Left lung (tissue), 10 donors: ENCODE results near the gene ARID1A. TPM values are rescaled to one million over a fixed set of nuclear protein-coding genes. Genes with fewer than 3 reads are reported as not detected.

ENCODE experiments used
- ATAC-seq: fragments of 200-7000 bp; cut with Tn5 transposase; one replicate; pipeline ENCODE4 v1.9.1; 2020; ENCODE audit warnings: moderate library complexity
- DNase-seq, 4 donors: peaks; one replicate each; pipeline ENCODE4 v3.0.0-alpha.2; 2013 to 2020
- H3K27ac ChIP-seq, 2 donors: fragments of 200-600 bp; sonication (generic) in 1 of 2; one replicate each; pipeline versions ENCODE4 v1.5.0 to v1.8.0; 2020 to 2021
- H3K27me3 ChIP-seq, 2 donors: fragments of 200-600 bp; sonication (generic) in 1 of 2; one replicate each; pipeline versions ENCODE4 v1.5.0 to v1.8.0; 2020 to 2021
- H3K36me3 ChIP-seq, 2 donors: fragments of 200-600 bp; sonication (generic) in 1 of 2; one replicate each; pipeline versions ENCODE4 v1.5.0 to v1.8.0; 2020 to 2021
- H3K4me1 ChIP-seq, 2 donors: fragments of 200-600 bp; one replicate each; pipeline ENCODE4 v1.8.0; 2021
- H3K4me3 ChIP-seq, 2 donors: fragments of 200-600 bp; sonication (generic) in 1 of 2; one replicate each; pipeline versions ENCODE4 v1.5.0 to v1.8.0; 2020 to 2021; ENCODE audit warnings: mild to moderate bottlenecking in 1 of 2
- H3K9me3 ChIP-seq, 2 donors: fragments of 200-600 bp; sonication (generic) in 1 of 2; one replicate each; pipeline versions ENCODE4 v1.5.0 to v1.8.0; 2020 to 2021
- intact Hi-C, 2 donors: fragments of 100-400 bp; cut with DNase I; formaldehyde crosslinking; loops; one replicate each; pipeline versions ENCODE4 v1.11.2 to v1.14.2; 2022
- polyA plus RNA-seq, 6 donors: library from polyadenylated mRNA; unstranded; fragments of 120-200 nt; gene quantifications; one replicate each; pipeline ENCODE4 v1.2.1, GENCODE V29; 2013; ENCODE audit not compliant: insufficient read length in 6 of 6
- total RNA-seq, 2 donors: library from RNA; stranded (reverse); fragmentation: NEBNext Ultra II Directional; extraction: Animal tissue kit (Norgen Biotek cat#: 25700); gene quantifications; one replicate each; pipeline ENCODE4 v1.2.1, GENCODE V29; 2021
- TF ChIP-seq, protein P1 (sequence below), 2 donors: fragments of 200-600 bp; sonication (generic) in 1 of 2; IDR thresholded peaks; one replicate each; pipeline versions ENCODE4 v1.5.0 to v1.8.0; 2021; ENCODE audit warnings: antibody characterized with exemption in 2 of 2
- donor health status: DM: no; HTN: yes; CAD: no.
- donor health status: DM: no; HTN: no; CAD: no.

ARID1A gene
- total and polyA plus RNA-seq, 8 donors: 65.5 to 106 (median 97.0) TPM

DNA sequence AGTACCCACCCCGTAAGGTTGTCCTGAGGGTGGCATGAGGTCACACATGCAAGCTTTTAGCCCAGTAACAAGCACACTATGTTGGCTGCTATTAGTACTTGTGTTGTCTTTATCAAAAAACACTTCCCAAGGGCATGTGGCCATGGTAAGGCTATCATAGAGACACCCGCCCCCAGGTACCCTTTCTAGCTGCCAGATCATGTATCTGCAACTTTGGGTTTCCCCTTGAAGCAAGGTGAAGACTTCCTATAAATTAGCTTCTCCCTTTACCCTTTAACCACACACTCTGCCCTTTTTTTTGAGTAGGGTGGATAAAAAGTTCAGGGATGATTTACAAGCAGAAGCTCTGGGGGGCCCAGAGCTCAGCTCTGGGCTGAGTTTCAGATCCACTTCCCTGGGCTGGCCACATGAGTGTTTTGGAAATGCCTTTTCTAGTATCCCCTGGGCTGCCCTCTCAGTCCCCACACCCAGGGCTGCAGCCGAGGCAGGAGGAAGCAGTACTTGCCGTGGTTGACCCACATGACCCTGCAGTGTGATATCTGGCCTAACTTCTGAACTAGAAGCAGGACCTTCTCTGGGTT is 132.7 kb downstream of the ARID1A start:
- Histone ChIP-seq H3K27ac (peak overlapping the region; percentile 13 to 75), H3K9me3 (no peaks in the 10 kb centered on the region), H3K36me3 (peaks cover 0 to 18% of the 10 kb centered on the region in 2 donors), H3K27me3 (no peaks in the 10 kb centered on the region), H3K4me3 (peak overlapping the region in 1 of 2 donors; percentile 65), H3K4me1 (peaks cover 14 to 73% of the 10 kb centered on the region in 2 donors)
- DNase-seq: peak in 2 of 4 donors; percentile 71 to 84
- TF ChIP-seq, protein P1, sequence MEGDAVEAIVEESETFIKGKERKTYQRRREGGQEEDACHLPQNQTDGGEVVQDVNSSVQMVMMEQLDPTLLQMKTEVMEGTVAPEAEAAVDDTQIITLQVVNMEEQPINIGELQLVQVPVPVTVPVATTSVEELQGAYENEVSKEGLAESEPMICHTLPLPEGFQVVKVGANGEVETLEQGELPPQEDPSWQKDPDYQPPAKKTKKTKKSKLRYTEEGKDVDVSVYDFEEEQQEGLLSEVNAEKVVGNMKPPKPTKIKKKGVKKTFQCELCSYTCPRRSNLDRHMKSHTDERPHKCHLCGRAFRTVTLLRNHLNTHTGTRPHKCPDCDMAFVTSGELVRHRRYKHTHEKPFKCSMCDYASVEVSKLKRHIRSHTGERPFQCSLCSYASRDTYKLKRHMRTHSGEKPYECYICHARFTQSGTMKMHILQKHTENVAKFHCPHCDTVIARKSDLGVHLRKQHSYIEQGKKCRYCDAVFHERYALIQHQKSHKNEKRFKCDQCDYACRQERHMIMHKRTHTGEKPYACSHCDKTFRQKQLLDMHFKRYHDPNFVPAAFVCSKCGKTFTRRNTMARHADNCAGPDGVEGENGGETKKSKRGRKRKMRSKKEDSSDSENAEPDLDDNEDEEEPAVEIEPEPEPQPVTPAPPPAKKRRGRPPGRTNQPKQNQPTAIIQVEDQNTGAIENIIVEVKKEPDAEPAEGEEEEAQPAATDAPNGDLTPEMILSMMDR (IDR thresholded peaks at IDR 0.05): no peak
- peak; percentile 33 for ATAC-seq
- intact Hi-C loops: no loop called here

- no peak for ATAC-seq
- Histone ChIP-seq H3K36me3 (peaks cover 0 to 27% of the 10 kb centered on the region in 2 donors), H3K27me3 (no peaks in the 10 kb centered on the region), H3K4me3 (peak overlapping the region in 1 of 2 donors; percentile 65), H3K4me1 (peaks cover 14 to 81% of the 10 kb centered on the region in 2 donors), H3K27ac (peak overlapping the region; percentile 13 to 75), H3K9me3 (no peaks in the 10 kb centered on the region)
- TF ChIP-seq, protein P1 (IDR thresholded peaks at IDR 0.05): no peak
- intact Hi-C loops: no loop called here
- DNase-seq: no peak
These were observed 133.5 kb downstream of the ARID1A start for GRCh38 chr1:26829184-26829911.

GRCh38 chr1:26831059-26831458 is 135.2 kb downstream of the ARID1A start:
- H3K27ac ChIP-seq: peak overlapping the region in 1 of 2 donors; percentile 85

More at GRCh38 chr1:26831059-26831458, 135.2 kb downstream of the ARID1A start:
- H3K4me1 ChIP-seq: peaks cover 12 to 79% of the 10 kb centered on the region in 2 donors
- DNase-seq: no peak
- H3K4me3 ChIP-seq: no peak overlapping the region
- H3K36me3 ChIP-seq: peaks cover 0 to 44% of the 10 kb centered on the region in 2 donors
- no peak for ATAC-seq
- no peaks in the 10 kb centered on the region for H3K9me3 ChIP-seq
- intact Hi-C loops: no loop called here
- H3K27me3 ChIP-seq: no peaks in the 10 kb centered on the region
- TF ChIP-seq, protein P1 (IDR thresholded peaks at IDR 0.05): no peak

Other genes starting within 250 kb of the ARID1A start
- 100 to 1,000 TPM; 266 to 355 TPM for gene HMGN2, start 223.6 kb upstream of the ARID1A start, total RNA-seq
- gene HMGN2, start 223.6 kb upstream of the ARID1A start, polyA plus RNA-seq: 1,000 to 10,000 TPM; 1,030 to 1,494 (median 1,162) TPM
- 100 to 1,000 TPM in 1 of 2 donors, 10 to 100 TPM in 1; 85.6 to 104 TPM for gene RPS6KA1, start 166.3 kb upstream of the ARID1A start, total RNA-seq
- 10 to 100 TPM; 19.9 to 27.1 (median 24.5) TPM for gene RPS6KA1, start 166.3 kb upstream of the ARID1A start, polyA plus RNA-seq
- gene PIGV, start 91.9 kb downstream of the ARID1A start, total RNA-seq: 10 to 100 TPM; 15.4 to 16.9 TPM
- 10 to 100 TPM; 14.5 to 18.0 (median 16.0) TPM for gene PIGV, start 91.9 kb downstream of the ARID1A start, polyA plus RNA-seq
- gene ZDHHC18, start 130.7 kb downstream of the ARID1A start, total RNA-seq: 10 to 100 TPM; 22.8 to 33.4 TPM
- 10 to 100 TPM; 21.2 to 26.5 (median 24.2) TPM for gene ZDHHC18, start 130.7 kb downstream of the ARID1A start, polyA plus RNA-seq
- 100 to 1,000 TPM; 130 to 192 TPM for gene SFN, start 167.1 kb downstream of the ARID1A start, total RNA-seq
- gene SFN, start 167.1 kb downstream of the ARID1A start, polyA plus RNA-seq: 1 to 10 TPM in 1 of 6 donors, under 1 TPM in 5; 0.49 to 1.0 (median 0.64) TPM
- 10 to 100 TPM; 23.5 to 25.1 TPM for gene GPN2, start 194.3 kb downstream of the ARID1A start, total RNA-seq
- 10 to 100 TPM; 27.7 to 34.1 (median 31.6) TPM for gene GPN2, start 194.3 kb downstream of the ARID1A start, polyA plus RNA-seq
- gene GPATCH3, start 204.5 kb downstream of the ARID1A start, total RNA-seq: 10 to 100 TPM; 16.2 to 16.3 TPM
- 10 to 100 TPM in 5 of 6 donors, 1 to 10 TPM in 1; 10.0 to 17.1 (median 13.1) TPM for gene GPATCH3, start 204.5 kb downstream of the ARID1A start, polyA plus RNA-seq
- 1 to 10 TPM; 1.2 to 7.8 TPM for gene NR0B2, start 218.0 kb downstream of the ARID1A start, total RNA-seq
- gene NR0B2, start 218.0 kb downstream of the ARID1A start, polyA plus RNA-seq: 1 to 10 TPM; 2.4 to 5.4 (median 3.8) TPM
- 10 to 100 TPM; 56.2 to 65.8 TPM for gene NUDC, start 225.7 kb downstream of the ARID1A start, total RNA-seq
- 10 to 100 TPM; 66.5 to 94.6 (median 73.4) TPM for gene NUDC, start 225.7 kb downstream of the ARID1A start, polyA plus RNA-seq